SJSA1 (cell line): ENCODE results near the gene LASP1NB.
"Not testable (repeated sequence)": the region's sequence is repeated elsewhere in the genome, so short reads cannot be mapped to it uniquely, and the experiment has no call there.

Experiments
- DNase-seq, 2 experiments: peaks; one replicate each; pipeline ENCODE4 v3.0.0-alpha.2; 2015 to 2020; ENCODE audit warnings: low spot score in 2 of 2, low read depth in 1 of 2
- H3K27ac ChIP-seq: fragments of 250-450 bp; sonication (Bioruptor Pico); 2 replicates; pipeline ENCODE4 v1.5.1; 2020; ENCODE audit warnings: mild to moderate bottlenecking, moderate library complexity
- H3K27me3 ChIP-seq: fragments of 250-450 bp; sonication (Bioruptor Pico); replicated peaks from 2 replicates; pipeline ENCODE4 v1.5.1; 2020; ENCODE audit warnings: mild to moderate bottlenecking, moderate library complexity
- H3K36me3 ChIP-seq: fragments of 250-450 bp; sonication (Bioruptor Pico); 2 replicates; pipeline ENCODE4 v1.5.1; 2020; ENCODE audit warnings: mild to moderate bottlenecking
- H3K4me1 ChIP-seq: fragments of 250-450 bp; sonication (Bioruptor Pico); replicated peaks from 2 replicates; pipeline ENCODE4 v1.6.1; 2021; ENCODE audit warnings: mild to moderate bottlenecking
- H3K4me3 ChIP-seq: fragments of 250-450 bp; sonication (Bioruptor Pico); 2 replicates; pipeline ENCODE4 v1.5.1; 2020; ENCODE audit warnings: mild to moderate bottlenecking
- H3K9me3 ChIP-seq: fragments of 250-450 bp; sonication (Bioruptor Pico); replicated peaks from 2 replicates; pipeline ENCODE4 v1.5.1; 2020; ENCODE audit warnings: mild to moderate bottlenecking

Gene LASP1NB

GRCh38 chr17:38903404-38903803 is 22.0 kb upstream of the LASP1NB start:
- Histone ChIP-seq H3K9me3 (no peaks in the 10 kb centered on the region), H3K27me3 (no peaks in the 10 kb centered on the region), H3K36me3 (peaks cover 96% of the 10 kb centered on the region), H3K4me1 (peaks cover 16% of the 10 kb centered on the region), H3K4me3 (no peak overlapping the region), H3K27ac (no peak overlapping the region)
- DNase-seq: no peak

- DNase-seq: no peak
- peaks cover 92% of the 10 kb centered on the region for H3K36me3 ChIP-seq
- peaks cover 16% of the 10 kb centered on the region for H3K4me1 ChIP-seq
- no peak overlapping the region for H3K27ac ChIP-seq
- no peak overlapping the region for H3K4me3 ChIP-seq
- no peaks in the 10 kb centered on the region for H3K27me3 ChIP-seq
- no peaks in the 10 kb centered on the region for H3K9me3 ChIP-seq
These were observed 20.5 kb upstream of the LASP1NB start for GRCh38 chr17:38904892-38905291.

DNA sequence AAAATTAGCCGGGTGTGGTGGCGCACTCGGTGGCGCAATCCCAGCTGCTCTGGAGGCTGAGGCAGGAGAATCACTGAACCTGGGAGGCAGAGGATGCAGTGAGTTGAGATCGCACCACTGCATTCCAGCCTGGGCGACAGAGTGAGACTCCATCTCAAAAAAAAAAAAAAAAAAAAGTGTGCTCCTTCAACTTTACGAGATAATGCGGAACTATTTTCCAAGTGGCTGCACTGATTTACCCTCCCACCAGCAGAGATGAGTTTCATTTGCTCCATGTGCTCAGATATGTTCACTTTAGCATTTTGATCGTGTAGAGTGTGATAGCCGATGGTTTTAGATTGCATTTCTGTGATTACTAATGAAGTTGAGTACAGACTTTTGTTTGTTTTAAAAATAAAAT is 20.0 kb upstream of the LASP1NB start:
- Histone ChIP-seq H3K36me3 (peaks cover 92% of the 10 kb centered on the region), H3K27me3 (no peaks in the 10 kb centered on the region), H3K4me3 (no peak overlapping the region), H3K27ac (no peak overlapping the region), H3K4me1 (peaks cover 14% of the 10 kb centered on the region), H3K9me3 (no peaks in the 10 kb centered on the region)
- no peak for DNase-seq

GRCh38 chr17:38906460-38907228 is 18.8 kb upstream of the LASP1NB start:
- peaks cover 89% of the 10 kb centered on the region for H3K36me3 ChIP-seq
- H3K4me3 ChIP-seq: no peak overlapping the region
- no peaks in the 10 kb centered on the region for H3K27me3 ChIP-seq
- DNase-seq: no peak
- H3K27ac ChIP-seq: no peak overlapping the region
- H3K9me3 ChIP-seq: no peaks in the 10 kb centered on the region
- peaks cover 4% of the 10 kb centered on the region; the same call in 1 of the 2 replicates for H3K4me1 ChIP-seq

GRCh38 chr17:38907930-38908675 is 17.3 kb upstream of the LASP1NB start:
- Histone ChIP-seq H3K4me1 (peaks cover 4% of the 10 kb centered on the region; the same call in 1 of the 2 replicates), H3K9me3 (no peaks in the 10 kb centered on the region), H3K36me3 (peaks cover 90% of the 10 kb centered on the region), H3K27me3 (no peaks in the 10 kb centered on the region), H3K27ac (no peak overlapping the region), H3K4me3 (no peak overlapping the region)
- no peak for DNase-seq

DNA sequence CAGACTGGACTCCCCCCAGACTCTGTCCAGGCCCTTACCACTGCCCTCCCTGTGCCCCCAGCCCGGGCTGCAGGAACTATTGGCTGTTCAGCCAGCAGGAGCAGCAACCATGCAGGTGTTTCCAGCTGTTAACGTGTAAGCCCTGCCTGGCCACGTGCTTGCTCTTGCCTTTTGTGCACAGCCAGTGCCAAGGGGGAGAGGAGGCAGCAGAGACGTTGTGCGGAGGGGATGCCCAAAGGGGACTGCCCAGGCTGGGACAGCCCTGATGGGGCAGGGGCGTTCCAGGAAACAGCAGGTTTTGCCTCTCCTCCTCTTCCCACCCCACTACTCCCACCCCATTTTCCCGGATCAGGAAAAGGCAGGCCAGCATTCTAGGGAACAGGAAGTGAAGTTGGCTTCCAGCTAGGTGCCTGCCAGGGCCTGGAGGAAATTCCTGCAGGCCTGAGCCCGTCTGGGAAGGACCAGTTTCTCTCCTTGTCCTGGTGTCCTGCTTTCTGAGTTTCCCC is 16.7 kb upstream of the LASP1NB start:
- Histone ChIP-seq H3K27me3 (no peaks in the 10 kb centered on the region), H3K27ac (no peak overlapping the region), H3K4me1 (peaks cover 4% of the 10 kb centered on the region; the same call in 1 of the 2 replicates), H3K4me3 (no peak overlapping the region), H3K9me3 (no peaks in the 10 kb centered on the region), H3K36me3 (peaks cover 90% of the 10 kb centered on the region)
- no peak for DNase-seq

GRCh38 chr17:38910325-38910724 is 15.1 kb upstream of the LASP1NB start:
- Histone ChIP-seq H3K4me1 (peaks cover 4% of the 10 kb centered on the region; the same call in 1 of the 2 replicates), H3K27ac (no peak overlapping the region), H3K27me3 (no peaks in the 10 kb centered on the region), H3K9me3 (no peaks in the 10 kb centered on the region), H3K4me3 (no peak overlapping the region), H3K36me3 (peaks cover 90% of the 10 kb centered on the region)
- no peak for DNase-seq

DNA sequence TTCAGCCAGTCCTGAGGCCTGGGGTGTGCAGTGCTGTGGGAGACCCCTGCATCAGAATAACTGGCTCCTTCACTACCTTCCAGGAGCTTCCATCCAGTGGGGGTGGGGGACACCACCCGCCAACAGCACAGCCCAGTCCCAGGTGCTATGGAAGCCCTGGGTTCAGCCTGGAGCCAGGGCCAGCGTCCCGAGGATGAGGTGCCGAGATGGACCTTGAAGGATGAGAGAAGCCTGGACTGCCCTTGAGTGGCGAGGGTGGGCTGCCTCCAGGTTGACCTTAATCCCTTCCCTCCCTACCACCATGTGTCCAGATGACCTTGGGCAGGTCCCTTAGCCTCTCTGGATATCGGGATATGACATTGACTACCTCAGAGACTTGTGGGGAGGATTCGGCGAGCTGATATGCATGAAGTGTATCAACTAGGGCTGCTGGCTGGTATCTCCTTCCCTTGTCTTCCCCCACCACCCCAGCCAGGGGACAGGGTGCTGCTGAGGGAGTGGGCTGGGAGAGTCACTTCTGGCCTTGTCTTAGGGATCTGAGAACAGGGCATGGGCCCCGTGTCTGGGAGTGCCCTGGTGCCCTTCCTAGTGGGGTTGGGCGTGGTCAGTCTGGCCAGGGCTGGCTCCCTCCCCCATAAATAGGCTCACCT is 14.2 kb upstream of the LASP1NB start:
- Histone ChIP-seq H3K4me1 (peaks cover under 1% of the 10 kb centered on the region; the same call in 1 of the 2 replicates), H3K27ac (no peak overlapping the region), H3K4me3 (no peak overlapping the region), H3K9me3 (no peaks in the 10 kb centered on the region), H3K36me3 (peaks cover 90% of the 10 kb centered on the region), H3K27me3 (no peaks in the 10 kb centered on the region)
- DNase-seq: no peak

DNA sequence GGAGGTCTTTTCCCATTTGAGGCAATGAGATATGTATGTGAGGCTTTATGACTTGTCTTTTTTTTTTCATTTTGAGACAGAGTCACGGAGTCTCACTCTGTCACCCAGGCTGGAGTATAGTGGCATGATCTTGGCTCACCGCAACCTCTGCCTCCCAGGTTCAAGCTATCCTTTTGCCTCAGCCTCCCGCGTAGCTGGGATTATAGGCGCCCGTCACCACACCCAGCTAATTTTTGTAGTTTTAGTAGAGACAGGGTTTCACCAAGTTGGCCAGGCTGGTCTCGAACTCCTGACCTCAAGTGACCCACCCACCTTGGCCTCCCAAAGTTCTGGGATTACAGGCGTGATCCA is 13.7 kb upstream of the LASP1NB start:
- H3K27me3 ChIP-seq, DNase-seq, H3K4me1 ChIP-seq, H3K4me3 ChIP-seq, H3K27ac ChIP-seq, H3K9me3 ChIP-seq: not testable (repeated sequence)
- peaks cover 90% of the 10 kb centered on the region for H3K36me3 ChIP-seq

DNA sequence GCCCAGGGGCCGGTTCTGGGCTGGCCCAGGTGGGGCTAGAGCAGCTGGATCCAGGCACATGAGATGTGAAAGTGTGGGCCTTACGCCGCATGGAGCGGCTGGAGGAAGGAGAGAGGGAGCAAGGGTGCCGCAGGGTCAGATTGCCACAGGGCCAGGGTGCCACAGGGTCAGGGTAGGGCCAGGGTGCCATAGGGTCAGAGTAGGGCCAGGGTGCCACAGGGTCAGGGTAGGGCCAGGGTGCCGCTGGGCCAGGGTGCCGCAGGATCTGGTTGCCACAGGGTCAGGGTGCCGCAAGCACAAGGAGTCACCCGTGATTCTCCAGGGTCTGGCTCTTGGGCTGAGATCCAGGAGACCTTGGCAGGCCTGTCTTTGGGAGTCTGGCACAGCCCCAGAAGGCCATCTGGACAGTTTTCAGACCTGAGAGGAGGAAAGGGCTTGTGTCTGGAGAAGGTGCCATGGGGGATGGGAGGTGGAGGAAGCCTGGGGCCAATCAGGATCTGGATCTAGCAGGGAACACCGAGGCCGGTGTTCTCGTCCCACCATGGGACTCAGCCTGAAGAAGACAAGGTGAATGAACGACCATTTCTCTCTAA is 13.1 kb upstream of the LASP1NB start:
- H3K9me3 ChIP-seq: no peaks in the 10 kb centered on the region
- no peak for DNase-seq
- H3K36me3 ChIP-seq: peaks cover 91% of the 10 kb centered on the region
- H3K27me3 ChIP-seq: no peaks in the 10 kb centered on the region
- H3K4me3 ChIP-seq: no peak overlapping the region
- H3K4me1 ChIP-seq: no peaks in the 10 kb centered on the region
- H3K27ac ChIP-seq: no peak overlapping the region

DNA sequence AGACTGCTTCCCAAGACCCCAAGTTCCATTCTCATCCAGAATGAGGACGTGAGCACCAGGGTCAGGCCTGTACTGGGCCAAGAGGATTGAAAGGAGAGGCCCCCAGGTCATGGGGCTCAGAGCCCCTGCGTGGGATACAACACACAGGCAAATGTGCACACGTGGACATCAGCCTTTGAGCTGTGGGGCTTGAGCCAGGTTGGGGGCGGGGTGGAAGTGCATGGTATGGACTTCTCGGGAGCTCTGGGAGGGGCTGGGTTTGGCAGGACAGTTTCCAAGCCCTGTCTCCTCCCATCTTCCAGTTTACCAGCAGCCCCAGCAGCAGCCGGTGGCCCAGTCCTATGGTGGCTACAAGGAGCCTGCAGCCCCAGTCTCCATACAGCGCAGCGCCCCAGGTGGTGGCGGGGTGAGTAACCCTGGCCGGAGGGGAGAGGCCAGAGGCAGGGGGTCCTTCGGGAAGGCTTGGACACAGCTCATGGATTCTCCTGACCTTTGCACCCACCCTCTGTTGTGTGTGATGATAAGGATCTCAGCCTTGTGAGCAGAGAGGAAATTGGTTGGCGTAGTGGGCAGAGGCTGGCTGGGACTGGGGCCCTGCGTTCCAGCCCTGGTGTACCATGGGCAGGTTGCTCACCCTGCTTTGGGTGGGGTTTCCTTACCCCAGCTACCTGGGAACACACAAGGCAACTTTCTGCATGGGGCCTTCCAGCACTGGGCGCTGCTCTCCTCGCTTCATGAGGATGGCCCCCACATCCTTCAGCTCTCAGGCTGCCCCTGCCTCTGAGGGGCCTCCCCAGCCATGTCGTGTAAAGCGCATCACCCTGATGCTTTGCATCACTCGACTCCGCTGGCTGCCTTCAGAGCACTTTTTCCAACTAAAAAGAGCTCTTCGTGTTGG is 10.4 kb upstream of the LASP1NB start:
- DNase-seq: peak in 1 of 2 experiments; percentile 39
- H3K36me3 ChIP-seq: peaks cover 96% of the 10 kb centered on the region
- H3K27ac ChIP-seq: no peak overlapping the region
- no peaks in the 10 kb centered on the region for H3K27me3 ChIP-seq
- no peaks in the 10 kb centered on the region for H3K4me1 ChIP-seq
- H3K4me3 ChIP-seq: no peak overlapping the region
- H3K9me3 ChIP-seq: no peaks in the 10 kb centered on the region

GRCh38 chr17:38915639-38915995 is 9.8 kb upstream of the LASP1NB start:
- Histone ChIP-seq H3K27ac (no peak overlapping the region), H3K4me3 (no peak overlapping the region), H3K9me3 (no peaks in the 10 kb centered on the region), H3K4me1 (no peaks in the 10 kb centered on the region), H3K27me3 (no peaks in the 10 kb centered on the region), H3K36me3 (peaks cover 98% of the 10 kb centered on the region)
- no peak for DNase-seq

- no peaks in the 10 kb centered on the region for H3K27me3 ChIP-seq
- H3K27ac ChIP-seq: no peak overlapping the region
- H3K4me3 ChIP-seq: no peak overlapping the region
- H3K4me1 ChIP-seq: no peaks in the 10 kb centered on the region
- H3K9me3 ChIP-seq: no peaks in the 10 kb centered on the region
- no peak for DNase-seq
- H3K36me3 ChIP-seq: peaks cover 91% of the 10 kb centered on the region
These were observed 8.6 kb upstream of the LASP1NB start for GRCh38 chr17:38916771-38917170.
